OCI-LY7 (cell line): ENCODE data around the gene PRODH2. TPM values are rescaled to one million over a fixed set of nuclear protein-coding genes. Genes with fewer than 3 reads are reported as not detected.

Source experiments
- BruUV-seq: library from RNA; stranded (reverse); fragments of 400-500 nt; replicated peaks from 2 replicates; lab custom pipeline; 2021; lab: Mats Ljungman, UMichigan
- CTCF ChIA-PET: fragments of 300-600 bp; sonication (Branson Sonifier 250); formaldehyde crosslinking; loops from one replicate; lab custom pipeline; 2022; ENCODE audit warnings: antibody characterized with exemption; ENCODE audit not compliant: unreplicated experiment; lab: Charles Lee
- POLR2A ChIA-PET: fragments of 300-600 bp; sonication (Branson Sonifier 250); formaldehyde crosslinking; loops from one replicate; lab custom pipeline; 2022; ENCODE audit warnings: antibody characterized with exemption; lab: Charles Lee
- DNase-seq: peaks from one replicate; pipeline ENCODE4 v3.0.0-alpha.2; 2015; ENCODE audit warnings: low spot score
- H2AFZ ChIP-seq: fragments of 200-600 bp; sonication (generic), shearing (Covaris generic); 2 replicates; pipeline ENCODE4 v1.6.1; 2014; ENCODE audit warnings: mild to moderate bottlenecking, antibody characterized with exemption, low read length, moderate library complexity
- H3K27ac ChIP-seq: fragments of 200-600 bp; sonication (generic); 2 replicates; pipeline ENCODE4 v1.5.1; 2014; ENCODE audit warnings: mixed run types, low read depth, mild to moderate bottlenecking, moderate library complexity, low read length, inconsistent platforms; ENCODE audit not compliant: poor library complexity, severe bottlenecking
- H3K36me3 ChIP-seq: fragments of 200-600 bp; sonication (generic); 2 replicates; pipeline ENCODE4 v1.6.1; 2014; ENCODE audit warnings: mild to moderate bottlenecking, antibody characterized with exemption, low read length, moderate library complexity, mixed read lengths; ENCODE audit not compliant: insufficient read depth
- H3K4me1 ChIP-seq: fragments of 200-600 bp; sonication (generic); 2 replicates; pipeline ENCODE4 v1.5.1; 2014; ENCODE audit warnings: mild to moderate bottlenecking, low read length; ENCODE audit not compliant: insufficient read depth, poor library complexity, severe bottlenecking
- H3K4me2 ChIP-seq: fragments of 200-600 bp; sonication (generic); 2 replicates; pipeline ENCODE4 v1.6.1; 2014; ENCODE audit warnings: mild to moderate bottlenecking, low read length
- H3K4me3 ChIP-seq: fragments of 200-600 bp; sonication (generic); 2 replicates; pipeline ENCODE4 v1.5.1; 2014; ENCODE audit warnings: mild to moderate bottlenecking, low read depth, low read length; ENCODE audit not compliant: poor library complexity, severe bottlenecking
- H3K79me2 ChIP-seq: fragments of 200-600 bp; sonication (generic); 2 replicates; pipeline ENCODE4 v1.6.1; 2016; ENCODE audit warnings: low read depth, mild to moderate bottlenecking, low read length, moderate library complexity, mixed read lengths; ENCODE audit not compliant: insufficient read depth
- H3K9me2 ChIP-seq: fragments of 200-600 bp; sonication (generic); 2 replicates; pipeline ENCODE4 v1.6.1; 2016; ENCODE audit warnings: mild to moderate bottlenecking, low read length, mixed read lengths; ENCODE audit not compliant: insufficient read depth
- H3K9me3 ChIP-seq: fragments of 200-600 bp; sonication (generic); 2 replicates; pipeline ENCODE4 v1.6.1; 2014; ENCODE audit warnings: mild to moderate bottlenecking, mixed run types, low read length, mixed read lengths
- H4K20me1 ChIP-seq: fragments of 200-600 bp; sonication (generic); 2 replicates; pipeline ENCODE4 v1.6.1; 2014; ENCODE audit warnings: mild to moderate bottlenecking, antibody characterized with exemption, low read length, moderate library complexity, mixed read lengths; ENCODE audit not compliant: insufficient read depth
- CTCF ChIP-seq: fragments of 200-600 bp; sonication (generic); conservative IDR thresholded peaks from 2 replicates; pipeline ENCODE4 v1.5.1; 2014; ENCODE audit warnings: mild to moderate bottlenecking, antibody characterized with exemption, low read length, moderate library complexity, mixed read lengths
- EZH2phosphoT487 ChIP-seq: fragments of 200-600 bp; sonication (generic); IDR thresholded peaks from 2 replicates; pipeline ENCODE4 v1.6.1; 2018; ENCODE audit warnings: low read depth, borderline replicate concordance, mild to moderate bottlenecking, mixed run types, antibody characterized with exemption, low read length, moderate library complexity, mixed read lengths
- intact Hi-C: fragments of 100-400 bp; cut with micrococcal nuclease; formaldehyde crosslinking; loops from one replicate; pipeline ENCODE4 v1.10.0; 2022; ENCODE audit not compliant: unreplicated experiment
- total RNA-seq, 2 experiments: library from RNA; depleted of rRNA in 1 of 2; stranded (reverse); fragments of >200 nt in 1 of 2; shearing (Covaris generic) in 1 of 2; gene quantifications; 2 replicates each; pipeline ENCODE4 v1.2.3, GENCODE V29; 2014 to 2022

Gene PRODH2
- total RNA-seq, 2 experiments from 2014 or later = not detected

- intact Hi-C loops = loop anchor here (5.0 kb wide), 2 partner anchors 42 to 143 kb away; partner anchors contain the start of genes HCST, KMT2B and NFKBID
- CTCF ChIA-PET = no interaction called here
- POLR2A ChIA-PET = no interaction called here
These were observed 52.9 kb downstream of the PRODH2 start for GRCh38 chr19:35759697-35760096.

GRCh38 chr19:35757749-35758608, 54.7 kb downstream of the PRODH2 start, which contains the start of gene PROSER3:
Gene PROSER3, plus strand, starts transcription at chr19:35758176. Its CDS starts 40 bp downstream, at chr19:35758216.
- peak within 1 kb of the TSS; percentile 84; the same call in 1 of the 2 replicates for H2AFZ ChIP-seq
- 0 out of 2 replicates have a peak, but pooled peaks cover 8% of the 10 kb centered on the region for H3K9me3 ChIP-seq
- peaks cover 21% of the 10 kb centered on the region for H3K4me1 ChIP-seq
- H3K9me2 ChIP-seq = no peaks in the 10 kb centered on the region
- peak within 1 kb of the TSS; percentile 96 for H3K4me3 ChIP-seq
- H3K36me3 ChIP-seq = peaks cover 30% of the 10 kb centered on the region
- DNase-seq = peak; percentile 99
- POLR2A ChIA-PET = no interaction called here
- BruUV-seq = TSS peak; percentile 86
- no peaks in the 10 kb centered on the region for H4K20me1 ChIP-seq
- CTCF ChIA-PET = no interaction called here
- intact Hi-C loops = loop anchor here (1.0 to 5.0 kb wide), 4 partner anchors 10 to 173 kb away; partner anchors contain the start of genes HCST, KMT2B, LIN37 and NFKBID
- peaks cover 13% of the 10 kb centered on the region; the same call in 1 of the 2 replicates for H3K79me2 ChIP-seq
- H3K27ac ChIP-seq = peak within 1 kb of the TSS; percentile 82
- TF ChIP-seq CTCF = no peak
- TF ChIP-seq EZH2phosphoT487 = no peak
- H3K4me2 ChIP-seq = peak within 1 kb of the TSS; percentile 73

More at GRCh38 chr19:35759697-35760096, 52.9 kb downstream of the PRODH2 start:
- Histone ChIP-seq H3K9me2 (no peaks in the 10 kb centered on the region), H3K36me3 (peaks cover 38% of the 10 kb centered on the region), H3K4me3 (no peak overlapping the region), H3K4me2 (peak overlapping the region; percentile 73), H4K20me1 (no peaks in the 10 kb centered on the region), H3K27ac (no peak overlapping the region), H2AFZ (no peak overlapping the region), H3K79me2 (peaks cover 13% of the 10 kb centered on the region; the same call in 1 of the 2 replicates), H3K4me1 (peaks cover 21% of the 10 kb centered on the region), H3K9me3 (0 out of 2 replicates have a peak, but pooled peaks cover 8% of the 10 kb centered on the region)
- no TSS peak for BruUV-seq
- no peak for DNase-seq
- TF ChIP-seq EZH2phosphoT487 (no peak), CTCF (no peak)
